Loucy (cell line): ENCODE results near the gene SIRT7.

Experiments used
- H2AFZ ChIP-seq: fragments of 200-600 bp; sonication (generic); 2 replicates; pipeline ENCODE4 v1.6.0; 2016; ENCODE audit warnings: antibody characterized with exemption, mild to moderate bottlenecking, low read length, moderate library complexity
- H3F3A ChIP-seq: fragments of 200-600 bp; 2 replicates; pipeline ENCODE4 v1.6.0; 2016; ENCODE audit warnings: antibody characterized with exemption, low read depth, mild to moderate bottlenecking
- H3K27me3 ChIP-seq: fragments of 200-600 bp; sonication (generic); 2 replicates; pipeline ENCODE4 v1.6.1; 2014; ENCODE audit warnings: low read length, mild to moderate bottlenecking; ENCODE audit not compliant: insufficient read depth, poor library complexity, severe bottlenecking
- H3K36me3 ChIP-seq: fragments of 200-600 bp; sonication (generic); 2 replicates; pipeline ENCODE4 v1.6.1; 2016; ENCODE audit warnings: low read length; ENCODE audit not compliant: insufficient read depth
- H3K4me1 ChIP-seq: fragments of 200-600 bp; sonication (generic); 2 replicates; pipeline ENCODE4 v1.5.1; 2014; ENCODE audit warnings: low read length, mild to moderate bottlenecking; ENCODE audit not compliant: insufficient read depth, poor library complexity, severe bottlenecking
- H3K4me2 ChIP-seq: fragments of 200-600 bp; sonication (generic); 2 replicates; pipeline ENCODE4 v1.6.0; 2014; ENCODE audit warnings: antibody characterized with exemption, low read length, low read depth, mild to moderate bottlenecking; ENCODE audit not compliant: poor library complexity, severe bottlenecking
- H3K4me3 ChIP-seq: fragments of 200-600 bp; sonication (generic); 2 replicates; pipeline ENCODE4 v1.5.1; 2014; ENCODE audit warnings: low read length, mild to moderate bottlenecking, mixed read lengths; ENCODE audit not compliant: poor library complexity, severe bottlenecking
- H3K79me2 ChIP-seq: fragments of 200-600 bp; sonication (generic); 2 replicates; pipeline ENCODE4 v1.6.1; 2014; ENCODE audit warnings: low read length; ENCODE audit not compliant: insufficient read depth
- H3K9ac ChIP-seq: fragments of 200-600 bp; sonication (generic); 2 replicates; pipeline ENCODE4 v1.6.0; 2014; ENCODE audit warnings: mild to moderate bottlenecking, low read depth, low read length, moderate library complexity; ENCODE audit not compliant: poor library complexity, severe bottlenecking
- H3K9me2 ChIP-seq: fragments of 200-600 bp; sonication (generic); replicated peaks from 2 replicates; pipeline ENCODE4 v1.6.1; 2016; ENCODE audit warnings: low read depth, low read length, mixed read lengths
- H3K9me3 ChIP-seq: fragments of 200-600 bp; sonication (generic); 2 replicates; pipeline ENCODE4 v1.6.1; 2014; ENCODE audit warnings: mild to moderate bottlenecking, antibody characterized with exemption, low read length, low read depth; ENCODE audit not compliant: insufficient read depth
- H4K20me1 ChIP-seq: fragments of 200-600 bp; sonication (generic); 2 replicates; pipeline ENCODE4 v1.6.0; 2014; ENCODE audit warnings: antibody characterized with exemption, low read length, mild to moderate bottlenecking; ENCODE audit not compliant: insufficient read depth, poor library complexity, severe bottlenecking
- CTCF ChIP-seq: fragments of 200-600 bp; sonication (generic); conservative IDR thresholded peaks from 2 replicates; pipeline ENCODE4 v1.5.1; 2014; ENCODE audit warnings: mild to moderate bottlenecking, antibody characterized with exemption, low read length
- EZH2phosphoT487 ChIP-seq: fragments of 200-600 bp; IDR thresholded peaks from 2 replicates; pipeline ENCODE4 v1.6.1; 2018; ENCODE audit warnings: antibody characterized with exemption, mild to moderate bottlenecking, moderate library complexity, borderline replicate concordance

SIRT7 gene

GRCh38 chr17:81923302-81924260 lies 5.6 kb upstream of the SIRT7 start:
- Histone ChIP-seq H3K9me3 (no peaks in the 10 kb centered on the region), H3K4me2 (peak overlapping the region; percentile 50), H3K36me3 (0 out of 2 replicates have a peak, but pooled peaks cover 4% of the 10 kb centered on the region), H4K20me1 (peaks cover 14% of the 10 kb centered on the region), H3K4me1 (peaks cover 22% of the 10 kb centered on the region), H3F3A (no peaks in the 10 kb centered on the region), H3K27me3 (no peaks in the 10 kb centered on the region), H3K79me2 (peaks cover 48% of the 10 kb centered on the region), H3K9ac (peak overlapping the region; percentile 3), H3K9me2 (no peaks in the 10 kb centered on the region), H2AFZ (no peak overlapping the region), H3K4me3 (no peak overlapping the region)
- TF ChIP-seq EZH2phosphoT487: no peak

DNA sequence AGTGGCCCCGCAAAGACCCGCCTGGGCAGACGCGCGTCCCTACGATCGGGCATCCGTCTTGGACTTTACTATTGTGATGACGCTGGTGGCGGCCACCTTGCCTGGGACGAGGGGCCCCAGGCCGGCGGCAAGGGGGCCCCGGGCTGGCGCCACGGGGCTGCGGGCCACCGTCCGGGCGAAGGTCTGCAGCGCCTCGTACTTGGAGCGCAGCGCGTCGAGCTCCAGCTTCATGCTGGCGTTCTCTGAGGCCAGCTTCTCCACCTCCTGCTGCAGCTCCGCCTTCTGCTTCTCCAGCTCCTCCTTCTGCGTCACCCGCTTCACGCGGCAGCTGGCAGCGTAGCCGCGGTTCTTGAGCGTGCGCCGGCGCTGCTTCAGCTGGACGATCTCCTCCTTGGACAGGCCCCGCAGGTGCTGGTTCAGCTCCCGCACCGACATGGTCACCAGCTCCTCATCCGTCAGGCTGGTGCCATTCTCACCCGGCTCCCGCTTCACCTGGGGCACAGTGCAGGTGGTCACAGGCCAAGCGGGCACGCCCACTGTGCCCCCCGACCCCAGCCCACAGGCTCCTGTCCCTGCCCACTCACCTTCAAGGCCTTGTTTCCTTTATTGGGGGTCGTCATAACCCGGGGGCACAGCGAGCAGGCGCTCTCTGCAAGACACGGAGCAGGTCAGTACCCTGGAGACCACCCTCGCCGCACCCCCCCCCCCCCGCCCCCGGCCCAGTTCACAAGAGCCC lies 4.8 kb upstream of the SIRT7 start:
- Histone ChIP-seq H3K9me2 (no peaks in the 10 kb centered on the region), H3K36me3 (0 out of 2 replicates have a peak, but pooled peaks cover 4% of the 10 kb centered on the region), H3K27me3 (no peaks in the 10 kb centered on the region), H3K79me2 (peaks cover 49% of the 10 kb centered on the region), H3F3A (no peaks in the 10 kb centered on the region), H2AFZ (no peak overlapping the region), H3K9ac (no peak overlapping the region), H4K20me1 (peaks cover 17% of the 10 kb centered on the region), H3K4me1 (peaks cover 22% of the 10 kb centered on the region), H3K4me2 (no peak overlapping the region), H3K9me3 (no peaks in the 10 kb centered on the region), H3K4me3 (no peak overlapping the region)
- TF ChIP-seq CTCF: no peak
- no peak for TF ChIP-seq EZH2phosphoT487

DNA sequence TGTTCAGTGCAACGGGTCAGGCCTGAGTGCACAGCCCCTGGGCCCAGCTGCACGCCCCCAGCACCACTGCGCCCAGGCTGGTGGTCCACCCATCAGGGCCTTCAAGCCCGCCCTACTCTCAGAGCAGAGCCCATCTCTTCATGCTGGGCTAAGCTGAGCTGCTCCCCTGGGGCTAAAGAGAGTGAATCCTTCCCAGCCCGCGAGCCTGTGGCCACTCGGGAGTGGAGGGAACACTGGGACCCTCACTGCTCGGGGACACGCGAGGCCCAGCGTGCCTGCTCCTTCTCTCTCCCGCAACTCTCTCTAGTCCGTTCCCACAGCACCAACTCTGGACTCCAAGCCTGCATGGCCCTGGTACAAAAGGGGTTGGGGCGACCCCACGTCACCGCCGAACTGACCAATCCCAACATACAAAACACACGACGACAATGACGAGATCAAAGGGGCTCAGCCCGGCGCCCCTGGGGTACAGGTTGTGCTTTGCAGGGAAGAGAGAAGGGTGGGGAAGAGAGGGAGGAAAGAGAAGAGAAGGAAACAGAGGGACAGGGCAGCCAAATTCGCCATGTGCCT lies 4.1 kb upstream of the SIRT7 start:
- no peak overlapping the region for H2AFZ ChIP-seq
- H3K36me3 ChIP-seq: 0 out of 2 replicates have a peak, but pooled peaks cover 4% of the 10 kb centered on the region
- H3K9me2 ChIP-seq: no peaks in the 10 kb centered on the region
- peaks cover 24% of the 10 kb centered on the region for H3K4me1 ChIP-seq
- TF ChIP-seq EZH2phosphoT487 (no peak), CTCF (no peak)
- no peak overlapping the region for H3K4me3 ChIP-seq
- no peak overlapping the region for H3K4me2 ChIP-seq
- H3K9ac ChIP-seq: no peak overlapping the region
- H3K9me3 ChIP-seq: no peaks in the 10 kb centered on the region
- peaks cover 19% of the 10 kb centered on the region for H4K20me1 ChIP-seq
- H3K79me2 ChIP-seq: peaks cover 55% of the 10 kb centered on the region
- H3K27me3 ChIP-seq: no peaks in the 10 kb centered on the region
- no peaks in the 10 kb centered on the region for H3F3A ChIP-seq
